OCI-M1 (cell line): ENCODE results near the gene PDE9A.

Source experiments
- DNase-seq: peaks from one replicate; lab custom pipeline; 2025; lab: John Stamatoyannopoulos, UW

PDE9A gene

GRCh38 chr21:42757422-42757821 is 104.0 kb downstream of the PDE9A start:
- no peak for DNase-seq

- no peak for DNase-seq
Measured at GRCh38 chr21:42757826-42758655, 104.6 kb downstream of the PDE9A start.

GRCh38 chr21:42758721-42759593 is 105.5 kb downstream of the PDE9A start:
- peak; percentile 40 for DNase-seq

- DNase-seq = no peak
Measured at GRCh38 chr21:42759594-42759927, 106.1 kb downstream of the PDE9A start.

- DNase-seq = no peak
Measured at GRCh38 chr21:42760361-42760950, 107.0 kb downstream of the PDE9A start.

GRCh38 chr21:42760951-42761751 is 107.7 kb downstream of the PDE9A start:
- no peak for DNase-seq

GRCh38 chr21:42761776-42762335 is 108.4 kb downstream of the PDE9A start:
- no peak for DNase-seq

GRCh38 chr21:42763581-42764442 is 110.4 kb downstream of the PDE9A start:
- DNase-seq = peak; percentile 76

- no peak for DNase-seq
Measured at GRCh38 chr21:42764443-42764760, 111.0 kb downstream of the PDE9A start.

GRCh38 chr21:42764883-42765282 is 111.5 kb downstream of the PDE9A start:
- DNase-seq = no peak

- DNase-seq = no peak
Measured at GRCh38 chr21:42765656-42766055, 112.2 kb downstream of the PDE9A start.

- no peak for DNase-seq
Measured at GRCh38 chr21:42766739-42767560, 113.5 kb downstream of the PDE9A start.

- no peak for DNase-seq
Measured at GRCh38 chr21:42767561-42767835, 114.1 kb downstream of the PDE9A start.

GRCh38 chr21:42768324-42769121 is 115.1 kb downstream of the PDE9A start:
- no peak for DNase-seq

GRCh38 chr21:42769183-42769819 is 115.9 kb downstream of the PDE9A start:
- DNase-seq = no peak

- no peak for DNase-seq
Measured at GRCh38 chr21:42769820-42770716, 116.6 kb downstream of the PDE9A start.

GRCh38 chr21:42770717-42771502 is 117.5 kb downstream of the PDE9A start:
- DNase-seq = no peak
